ENCODE measurements around the gene C20orf202. TPM values are rescaled to one million over a fixed set of nuclear protein-coding genes. Genes with fewer than 3 reads are reported as not detected.
"Not testable (repeated sequence)": the region's sequence is repeated elsewhere in the genome, so short reads cannot be mapped to it uniquely, and the experiment has no call there.

The C20orf202 gene
- total and polyA plus RNA-seq, 10 donors: 0.06 to 2.9 (median 0.31) TPM; not detected in 2

- WGBS, 5 donors: 15 to 16% (median 16%) methylated on average over 19 to 21 of the region's 21 CpGs
- peak; percentile 83 for DNase-seq
- H3K27me3 ChIP-seq (replicated peaks in 1 of 7): peaks cover 0 to 35% (median 0%) of the 10 kb centered on the region in 7 donors
- intact Hi-C loops (cut with DNase I; ENCODE audit: low total_unique reads): loop anchor here (5.0 to 10.0 kb wide), 2 partner anchors 258 to 391 kb away; no protein-coding TSS in a partner anchor
- no peak overlapping the region for H3K4me3 ChIP-seq
- no peaks in the 10 kb centered on the region for H3K36me3 ChIP-seq
- H3K9me3 ChIP-seq: no peaks in the 10 kb centered on the region
- no peak overlapping the region for H3K27ac ChIP-seq
- TF ChIP-seq CTCF (IDR thresholded peaks at IDR 0.05 in 8 of 11, conservative IDR thresholded peaks at IDR 0.05 in 3 of 11) (peak; percentile 44 to 88 (median 77)), POLR2AphosphoS5 (IDR thresholded peaks at IDR 0.05) (no peak), POLR2A (IDR thresholded peaks at IDR 0.05) (no peak)
- H3K4me1 ChIP-seq: peaks cover 0 to 9% (median 6%) of the 10 kb centered on the region in 6 donors
These were observed 9.5 kb downstream of the C20orf202 start for GRCh38 chr20:1212607-1213396.

GRCh38 chr20:1214838-1215261, 11.6 kb downstream of the C20orf202 start:
- Histone ChIP-seq H3K36me3 (no peaks in the 10 kb centered on the region), H3K4me1 (peaks cover 0 to 9% (median 6%) of the 10 kb centered on the region in 6 donors), H3K27me3 (replicated peaks in 1 of 7) (peaks cover 0 to 35% (median 0%) of the 10 kb centered on the region in 7 donors), H3K9me3 (no peaks in the 10 kb centered on the region), H3K27ac (no peak overlapping the region), H3K4me3 (no peak overlapping the region)
- no peak for DNase-seq
- intact Hi-C loops (cut with DNase I; ENCODE audit: low total_unique reads): loop anchor here (5.0 to 10.0 kb wide), 2 partner anchors 260 to 393 kb away; no protein-coding TSS in a partner anchor
- WGBS, 5 donors: 78 to 91% (median 83%) methylated on average over 4 of the region's 4 CpGs
- TF ChIP-seq CTCF (IDR thresholded peaks at IDR 0.05 in 8 of 11, conservative IDR thresholded peaks at IDR 0.05 in 3 of 11) (no peak), POLR2A (IDR thresholded peaks at IDR 0.05) (no peak), POLR2AphosphoS5 (IDR thresholded peaks at IDR 0.05) (no peak)

- peaks cover 0 to 35% (median 0%) of the 10 kb centered on the region in 7 donors for H3K27me3 ChIP-seq (replicated peaks in 1 of 7)
- H3K9me3 ChIP-seq: no peaks in the 10 kb centered on the region
- 46 to 60% (median 54%) methylated on average over 11 of the region's 11 CpGs for WGBS, 5 donors
- peaks cover 0 to 9% (median 6%) of the 10 kb centered on the region in 6 donors for H3K4me1 ChIP-seq
- intact Hi-C loops (cut with DNase I; ENCODE audit: low total_unique reads): loop anchor here (10.0 kb wide), 1 partner anchor 261 kb away; no protein-coding TSS in a partner anchor
- TF ChIP-seq POLR2AphosphoS5 (IDR thresholded peaks at IDR 0.05) (no peak), POLR2A (IDR thresholded peaks at IDR 0.05) (no peak), CTCF (IDR thresholded peaks at IDR 0.05 in 8 of 11, conservative IDR thresholded peaks at IDR 0.05 in 3 of 11) (no peak)
- H3K4me3 ChIP-seq: no peak overlapping the region
- no peaks in the 10 kb centered on the region for H3K36me3 ChIP-seq
- no peak for DNase-seq
- no peak overlapping the region for H3K27ac ChIP-seq
These were observed 12.3 kb downstream of the C20orf202 start for GRCh38 chr20:1215386-1216170.

- DNase-seq, H3K9me3 ChIP-seq, H3K36me3 ChIP-seq, H3K27ac ChIP-seq, H3K4me1 ChIP-seq, H3K4me3 ChIP-seq: not testable (repeated sequence)
- intact Hi-C loops (cut with DNase I; ENCODE audit: low total_unique reads): loop anchor here (10.0 kb wide), 1 partner anchor 262 kb away; no protein-coding TSS in a partner anchor
- peaks cover 0 to 35% (median 0%) of the 10 kb centered on the region in 7 donors for H3K27me3 ChIP-seq (replicated peaks in 1 of 7)
- WGBS, 5 donors: 82 to 86% (median 85%) methylated on average over 14 to 19 of the region's 19 CpGs
These were observed 13.5 kb downstream of the C20orf202 start for GRCh38 chr20:1216527-1217427.

- intact Hi-C loops (cut with DNase I; ENCODE audit: low total_unique reads); DNase-seq; H3K36me3 ChIP-seq; H3K27ac ChIP-seq; H3K4me3 ChIP-seq: not testable (repeated sequence)
- WGBS, 5 donors: 91 to 99% (median 96%) methylated on average over 3 to 4 of the region's 4 CpGs
- Histone ChIP-seq H3K4me1 (peaks cover 0 to 25% (median 16%) of the 10 kb centered on the region in 6 donors), H3K9me3 (peaks cover 0 to 18% (median 9%) of the 10 kb centered on the region in 8 donors), H3K27me3 (replicated peaks in 1 of 7) (peaks cover 0 to 26% (median 18%) of the 10 kb centered on the region in 7 donors)
These were observed 19.5 kb downstream of the C20orf202 start for GRCh38 chr20:1222750-1223149.
